ENCODE results near the gene C1orf159.

- TF ChIP-seq CTCF (conservative IDR thresholded peaks at IDR 0.05 in 1 of 2, IDR thresholded peaks at IDR 0.05 in 1 of 2; ENCODE audit: low read depth in 1 of 2, low read length in 2 of 2) (peak; percentile 51 to 62), EZH2 (IDR thresholded peaks at IDR 0.05; ENCODE audit: low read length, missing control alignments) (peak; percentile 45)
Observed at GRCh38 chr1:1033009-1033587, 82.8 kb downstream of the C1orf159 start.
